Sigmoid colon (tissue), 3 donors: ENCODE data around the gene ENTREP1.

Source experiments
- CTCF ChIP-seq, 4 experiments: fragments of 450-650 bp in 3 of 4; fragments of 200-600 bp in 1 of 4; IDR thresholded peaks; one replicate each; pipeline ENCODE4 v1.5.1; 2016 to 2019; ENCODE audit warnings: antibody characterized with exemption in 4 of 4, mild to moderate bottlenecking in 3 of 4, moderate library complexity in 2 of 4
- POLR2A ChIP-seq, 2 donors: fragments of 450-650 bp; IDR thresholded peaks; one replicate each; pipeline ENCODE4 v1.6.1; 2016; ENCODE audit warnings: antibody characterized with exemption in 2 of 2, mild to moderate bottlenecking in 2 of 2, moderate library complexity in 2 of 2

GRCh38 chr9:69342769-69343168 lies 17.8 kb downstream of the ENTREP1 start:
- TF ChIP-seq CTCF (IDR thresholded peaks at IDR 0.05) (no peak), POLR2A (IDR thresholded peaks at IDR 0.05) (no peak)
